ENCODE data around the gene SCTR. TPM values are rescaled to one million over a fixed set of nuclear protein-coding genes. Genes with fewer than 3 reads are reported as not detected.

SCTR gene
- total and polyA plus RNA-seq, 2 of the 13 experiments (the other 11 are each of a cell fraction or from before 2014, with no cell fraction given), result not detected

DNA sequence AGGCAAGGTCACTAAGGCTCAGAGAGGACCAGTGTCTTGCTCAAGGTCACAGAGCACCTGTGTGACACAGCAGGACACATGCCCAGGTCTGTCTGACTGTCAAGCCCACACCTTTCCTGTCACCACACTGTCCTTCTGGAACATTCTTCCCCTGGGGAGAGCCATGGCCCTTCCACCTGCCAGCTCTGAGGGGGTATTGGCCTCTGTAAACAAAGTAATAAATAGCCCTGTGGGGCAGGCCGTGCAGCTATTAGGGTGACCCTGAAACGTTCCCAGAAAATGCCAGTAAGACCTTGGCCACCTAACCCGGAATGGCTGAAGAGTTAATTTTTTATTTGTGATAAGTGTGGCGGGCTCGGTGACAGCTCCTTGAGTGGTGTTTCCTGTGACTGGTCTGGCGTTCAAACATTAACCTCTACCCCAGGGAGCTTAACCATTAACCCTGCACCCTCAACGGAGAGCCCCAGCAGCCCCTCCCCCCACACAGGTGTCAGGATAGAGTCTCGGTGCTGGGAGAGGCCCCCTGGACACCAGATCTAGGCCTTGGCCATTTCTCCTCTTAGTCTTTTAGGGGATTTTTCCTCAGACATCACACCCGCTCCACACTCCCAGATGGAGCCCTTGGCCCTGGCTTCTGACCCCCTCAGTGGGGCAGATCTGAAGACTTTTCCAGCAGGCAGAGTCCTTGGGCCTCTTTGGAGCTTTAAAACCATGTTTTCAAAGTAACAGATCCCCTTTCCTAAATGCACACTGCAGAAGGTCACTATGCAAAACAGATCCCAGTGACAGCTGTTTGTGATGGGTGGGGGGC lies 36.6 kb downstream of the SCTR start (continued):
- TF ChIP-seq, protein P1, sequence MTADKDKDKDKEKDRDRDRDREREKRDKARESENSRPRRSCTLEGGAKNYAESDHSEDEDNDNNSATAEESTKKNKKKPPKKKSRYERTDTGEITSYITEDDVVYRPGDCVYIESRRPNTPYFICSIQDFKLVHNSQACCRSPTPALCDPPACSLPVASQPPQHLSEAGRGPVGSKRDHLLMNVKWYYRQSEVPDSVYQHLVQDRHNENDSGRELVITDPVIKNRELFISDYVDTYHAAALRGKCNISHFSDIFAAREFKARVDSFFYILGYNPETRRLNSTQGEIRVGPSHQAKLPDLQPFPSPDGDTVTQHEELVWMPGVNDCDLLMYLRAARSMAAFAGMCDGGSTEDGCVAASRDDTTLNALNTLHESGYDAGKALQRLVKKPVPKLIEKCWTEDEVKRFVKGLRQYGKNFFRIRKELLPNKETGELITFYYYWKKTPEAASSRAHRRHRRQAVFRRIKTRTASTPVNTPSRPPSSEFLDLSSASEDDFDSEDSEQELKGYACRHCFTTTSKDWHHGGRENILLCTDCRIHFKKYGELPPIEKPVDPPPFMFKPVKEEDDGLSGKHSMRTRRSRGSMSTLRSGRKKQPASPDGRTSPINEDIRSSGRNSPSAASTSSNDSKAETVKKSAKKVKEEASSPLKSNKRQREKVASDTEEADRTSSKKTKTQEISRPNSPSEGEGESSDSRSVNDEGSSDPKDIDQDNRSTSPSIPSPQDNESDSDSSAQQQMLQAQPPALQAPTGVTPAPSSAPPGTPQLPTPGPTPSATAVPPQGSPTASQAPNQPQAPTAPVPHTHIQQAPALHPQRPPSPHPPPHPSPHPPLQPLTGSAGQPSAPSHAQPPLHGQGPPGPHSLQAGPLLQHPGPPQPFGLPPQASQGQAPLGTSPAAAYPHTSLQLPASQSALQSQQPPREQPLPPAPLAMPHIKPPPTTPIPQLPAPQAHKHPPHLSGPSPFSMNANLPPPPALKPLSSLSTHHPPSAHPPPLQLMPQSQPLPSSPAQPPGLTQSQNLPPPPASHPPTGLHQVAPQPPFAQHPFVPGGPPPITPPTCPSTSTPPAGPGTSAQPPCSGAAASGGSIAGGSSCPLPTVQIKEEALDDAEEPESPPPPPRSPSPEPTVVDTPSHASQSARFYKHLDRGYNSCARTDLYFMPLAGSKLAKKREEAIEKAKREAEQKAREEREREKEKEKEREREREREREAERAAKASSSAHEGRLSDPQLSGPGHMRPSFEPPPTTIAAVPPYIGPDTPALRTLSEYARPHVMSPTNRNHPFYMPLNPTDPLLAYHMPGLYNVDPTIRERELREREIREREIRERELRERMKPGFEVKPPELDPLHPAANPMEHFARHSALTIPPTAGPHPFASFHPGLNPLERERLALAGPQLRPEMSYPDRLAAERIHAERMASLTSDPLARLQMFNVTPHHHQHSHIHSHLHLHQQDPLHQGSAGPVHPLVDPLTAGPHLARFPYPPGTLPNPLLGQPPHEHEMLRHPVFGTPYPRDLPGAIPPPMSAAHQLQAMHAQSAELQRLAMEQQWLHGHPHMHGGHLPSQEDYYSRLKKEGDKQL (CRISPR knock-in tag; IDR thresholded peaks at IDR 0.05; ENCODE audit: low read depth), result 0 out of 2 replicates have a peak, but pooled peaks have one; percentile 37
- TF ChIP-seq CBX2 (IDR thresholded peaks at IDR 0.05; ENCODE audit: low read depth, low read length) (no peak), CBX2 (CRISPR knock-in tag; IDR thresholded peaks at IDR 0.05; ENCODE audit: low read depth) (no peak), GATAD1 (CRISPR knock-in tag; IDR thresholded peaks at IDR 0.05) (peak; percentile 38), PCBP2 (optimal IDR thresholded peaks at IDR 0.05; ENCODE audit: low read depth, low read length, poor library complexity, severe bottlenecking) (no peak), ZFAT (CRISPR knock-in tag; conservative IDR thresholded peaks at IDR 0.05) (no peak), GLI4 (CRISPR knock-in tag; IDR thresholded peaks at IDR 0.05; ENCODE audit: borderline replicate concordance) (0 out of 2 replicates have a peak, but pooled peaks have one; percentile 34), SMARCC2 (IDR thresholded peaks at IDR 0.05) (0 out of 2 replicates have a peak, but pooled peaks have one; percentile 27), ZNF768 (CRISPR knock-in tag; IDR thresholded peaks at IDR 0.05) (peak; percentile 94), RAD21 (CRISPR knock-in tag; IDR thresholded peaks at IDR 0.05) (0 out of 2 replicates have a peak, but pooled peaks have one; percentile 12)
- TF ChIP-seq, protein P2, sequence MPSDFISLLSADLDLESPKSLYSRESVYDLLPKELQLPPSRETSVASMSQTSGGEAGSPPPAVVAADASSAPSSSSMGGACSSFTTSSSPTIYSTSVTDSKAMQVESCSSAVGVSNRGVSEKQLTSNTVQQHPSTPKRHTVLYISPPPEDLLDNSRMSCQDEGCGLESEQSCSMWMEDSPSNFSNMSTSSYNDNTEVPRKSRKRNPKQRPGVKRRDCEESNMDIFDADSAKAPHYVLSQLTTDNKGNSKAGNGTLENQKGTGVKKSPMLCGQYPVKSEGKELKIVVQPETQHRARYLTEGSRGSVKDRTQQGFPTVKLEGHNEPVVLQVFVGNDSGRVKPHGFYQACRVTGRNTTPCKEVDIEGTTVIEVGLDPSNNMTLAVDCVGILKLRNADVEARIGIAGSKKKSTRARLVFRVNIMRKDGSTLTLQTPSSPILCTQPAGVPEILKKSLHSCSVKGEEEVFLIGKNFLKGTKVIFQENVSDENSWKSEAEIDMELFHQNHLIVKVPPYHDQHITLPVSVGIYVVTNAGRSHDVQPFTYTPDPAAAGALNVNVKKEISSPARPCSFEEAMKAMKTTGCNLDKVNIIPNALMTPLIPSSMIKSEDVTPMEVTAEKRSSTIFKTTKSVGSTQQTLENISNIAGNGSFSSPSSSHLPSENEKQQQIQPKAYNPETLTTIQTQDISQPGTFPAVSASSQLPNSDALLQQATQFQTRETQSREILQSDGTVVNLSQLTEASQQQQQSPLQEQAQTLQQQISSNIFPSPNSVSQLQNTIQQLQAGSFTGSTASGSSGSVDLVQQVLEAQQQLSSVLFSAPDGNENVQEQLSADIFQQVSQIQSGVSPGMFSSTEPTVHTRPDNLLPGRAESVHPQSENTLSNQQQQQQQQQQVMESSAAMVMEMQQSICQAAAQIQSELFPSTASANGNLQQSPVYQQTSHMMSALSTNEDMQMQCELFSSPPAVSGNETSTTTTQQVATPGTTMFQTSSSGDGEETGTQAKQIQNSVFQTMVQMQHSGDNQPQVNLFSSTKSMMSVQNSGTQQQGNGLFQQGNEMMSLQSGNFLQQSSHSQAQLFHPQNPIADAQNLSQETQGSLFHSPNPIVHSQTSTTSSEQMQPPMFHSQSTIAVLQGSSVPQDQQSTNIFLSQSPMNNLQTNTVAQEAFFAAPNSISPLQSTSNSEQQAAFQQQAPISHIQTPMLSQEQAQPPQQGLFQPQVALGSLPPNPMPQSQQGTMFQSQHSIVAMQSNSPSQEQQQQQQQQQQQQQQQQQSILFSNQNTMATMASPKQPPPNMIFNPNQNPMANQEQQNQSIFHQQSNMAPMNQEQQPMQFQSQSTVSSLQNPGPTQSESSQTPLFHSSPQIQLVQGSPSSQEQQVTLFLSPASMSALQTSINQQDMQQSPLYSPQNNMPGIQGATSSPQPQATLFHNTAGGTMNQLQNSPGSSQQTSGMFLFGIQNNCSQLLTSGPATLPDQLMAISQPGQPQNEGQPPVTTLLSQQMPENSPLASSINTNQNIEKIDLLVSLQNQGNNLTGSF (CRISPR knock-in tag; IDR thresholded peaks at IDR 0.05), result peak; percentile 69; the same call in 1 of the 2 replicates
- TF ChIP-seq, protein P3, sequence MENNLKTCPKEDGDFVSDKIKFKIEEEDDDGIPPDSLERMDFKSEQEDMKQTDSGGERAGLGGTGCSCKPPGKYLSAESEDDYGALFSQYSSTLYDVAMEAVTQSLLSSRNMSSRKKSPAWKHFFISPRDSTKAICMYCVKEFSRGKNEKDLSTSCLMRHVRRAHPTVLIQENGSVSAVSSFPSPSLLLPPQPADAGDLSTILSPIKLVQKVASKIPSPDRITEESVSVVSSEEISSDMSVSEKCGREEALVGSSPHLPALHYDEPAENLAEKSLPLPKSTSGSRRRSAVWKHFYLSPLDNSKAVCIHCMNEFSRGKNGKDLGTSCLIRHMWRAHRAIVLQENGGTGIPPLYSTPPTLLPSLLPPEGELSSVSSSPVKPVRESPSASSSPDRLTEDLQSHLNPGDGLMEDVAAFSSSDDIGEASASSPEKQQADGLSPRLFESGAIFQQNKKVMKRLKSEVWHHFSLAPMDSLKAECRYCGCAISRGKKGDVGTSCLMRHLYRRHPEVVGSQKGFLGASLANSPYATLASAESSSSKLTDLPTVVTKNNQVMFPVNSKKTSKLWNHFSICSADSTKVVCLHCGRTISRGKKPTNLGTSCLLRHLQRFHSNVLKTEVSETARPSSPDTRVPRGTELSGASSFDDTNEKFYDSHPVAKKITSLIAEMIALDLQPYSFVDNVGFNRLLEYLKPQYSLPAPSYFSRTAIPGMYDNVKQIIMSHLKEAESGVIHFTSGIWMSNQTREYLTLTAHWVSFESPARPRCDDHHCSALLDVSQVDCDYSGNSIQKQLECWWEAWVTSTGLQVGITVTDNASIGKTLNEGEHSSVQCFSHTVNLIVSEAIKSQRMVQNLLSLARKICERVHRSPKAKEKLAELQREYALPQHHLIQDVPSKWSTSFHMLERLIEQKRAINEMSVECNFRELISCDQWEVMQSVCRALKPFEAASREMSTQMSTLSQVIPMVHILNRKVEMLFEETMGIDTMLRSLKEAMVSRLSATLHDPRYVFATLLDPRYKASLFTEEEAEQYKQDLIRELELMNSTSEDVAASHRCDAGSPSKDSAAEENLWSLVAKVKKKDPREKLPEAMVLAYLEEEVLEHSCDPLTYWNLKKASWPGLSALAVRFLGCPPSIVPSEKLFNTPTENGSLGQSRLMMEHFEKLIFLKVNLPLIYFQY (CRISPR knock-in tag; IDR thresholded peaks at IDR 0.05; ENCODE audit: borderline replicate concordance), result no peak
